ENCODE measurements around the gene RBM44.
"Not testable (repeated sequence)": the region's sequence is repeated elsewhere in the genome, so short reads cannot be mapped to it uniquely, and the experiment has no call there.

RBM44 gene

DNA sequence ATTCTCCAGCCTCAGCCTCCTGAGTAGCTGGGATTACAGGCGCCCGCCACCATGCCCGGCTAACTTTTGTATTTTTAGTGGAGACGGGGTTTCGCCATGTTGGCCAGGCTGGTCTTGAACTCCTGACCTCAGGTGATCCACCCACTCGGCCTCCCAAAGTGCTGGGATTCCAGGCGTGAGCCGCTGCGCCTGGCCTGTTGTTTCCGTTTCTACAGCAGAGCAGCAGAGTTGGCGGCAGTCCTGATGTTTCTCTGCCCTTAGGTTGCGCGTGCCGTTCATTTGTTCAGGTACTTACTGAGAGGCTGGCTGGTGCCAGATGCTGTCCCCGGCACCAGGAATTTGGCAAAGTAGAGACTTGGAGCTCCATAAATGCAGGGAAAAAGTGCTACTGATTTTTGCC, 48.1 kb upstream of the RBM44 start:
- H3K9ac ChIP-seq (ENCODE audit: low read depth, low read length, poor library complexity); H3K4me1 ChIP-seq (ENCODE audit: control insufficient read depth in 2 of 2, insufficient read depth in 1 of 2, low read depth in 1 of 2, low read length in 2 of 2); H3K4me3 ChIP-seq (ENCODE audit: low read length in 2 of 2); H2AFZ ChIP-seq (ENCODE audit: low read length); H3K14ac ChIP-seq (ENCODE audit: low read length); H2BK15ac ChIP-seq (ENCODE audit: low read length); H4K8ac ChIP-seq (ENCODE audit: low read depth, low read length); H3K4ac ChIP-seq (ENCODE audit: low read length); H3K4me2 ChIP-seq (ENCODE audit: insufficient read depth, low read length, poor library complexity, severe bottlenecking); H4K91ac ChIP-seq (ENCODE audit: low read depth, low read length, poor library complexity); H2BK120ac ChIP-seq (ENCODE audit: low read depth, low read length); DNase-seq (ENCODE audit: low spot score); H3K9me3 ChIP-seq (replicated peaks in 1 of 2; ENCODE audit: control insufficient read depth in 2 of 2, insufficient read depth in 1 of 2, low read depth in 1 of 2, low read length in 2 of 2); H2BK5ac ChIP-seq (ENCODE audit: low read length); H3K27ac ChIP-seq (replicated peaks; ENCODE audit: low read length); H3K23ac ChIP-seq (ENCODE audit: low read depth, low read length, poor library complexity); H3K18ac ChIP-seq (ENCODE audit: low read length); H2BK12ac ChIP-seq (ENCODE audit: low read length); H2AK5ac ChIP-seq (ENCODE audit: low read depth, low read length); H3K27me3 ChIP-seq (ENCODE audit: control insufficient read depth in 3 of 3, insufficient read depth in 3 of 3, low read depth in 1 of 3, low read length in 3 of 3); H3K79me1 ChIP-seq (ENCODE audit: low read depth, low read length): not testable (repeated sequence)
- no CpG with 5 or more reads among the region's 15 CpGs for WGBS, 2 donors (ENCODE audit: extremely low coverage in 2 of 2, insufficient read length in 2 of 2, insufficient replicate concordance in 1 of 2)
- peaks cover 0 to 72% of the 10 kb centered on the region in 2 donors for H3K36me3 ChIP-seq (replicated peaks in 1 of 2; ENCODE audit: control insufficient read depth in 2 of 2, insufficient read depth in 2 of 2, low read length in 2 of 2)

DNA sequence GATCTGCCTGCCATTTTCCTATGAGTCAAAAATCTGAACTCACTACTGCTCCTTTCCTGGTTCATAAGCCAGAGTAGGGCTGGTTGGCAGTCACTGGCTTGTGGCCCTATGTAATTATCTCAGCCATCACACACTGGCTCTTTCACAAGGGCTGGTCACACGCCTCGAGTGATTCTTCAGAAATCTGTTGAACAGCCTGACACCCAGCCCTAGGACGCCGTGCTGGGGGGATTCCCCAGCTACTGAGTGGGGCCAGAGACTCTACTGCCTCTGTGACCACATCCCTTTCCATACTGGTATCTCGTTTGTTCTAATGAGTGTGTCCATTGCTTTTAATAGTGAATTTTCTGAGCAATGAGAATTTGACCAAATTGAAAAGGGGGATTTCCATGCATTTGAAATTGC, 45.8 kb upstream of the RBM44 start:
- H3K36me3 ChIP-seq (replicated peaks in 1 of 2; ENCODE audit: control insufficient read depth in 2 of 2, insufficient read depth in 2 of 2, low read length in 2 of 2): peaks cover 0 to 89% of the 10 kb centered on the region in 2 donors
- H3K79me1 ChIP-seq (ENCODE audit: low read depth, low read length): no peaks in the 10 kb centered on the region
- peaks cover 0 to 7% of the 10 kb centered on the region in 2 donors for H3K9me3 ChIP-seq (replicated peaks in 1 of 2; ENCODE audit: control insufficient read depth in 2 of 2, insufficient read depth in 1 of 2, low read depth in 1 of 2, low read length in 2 of 2)
- no peak overlapping the region for H2BK15ac ChIP-seq (ENCODE audit: low read length)
- H3K9ac ChIP-seq (ENCODE audit: low read depth, low read length, poor library complexity): no peak overlapping the region
- H3K27ac ChIP-seq (replicated peaks; ENCODE audit: low read length): no peak overlapping the region
- no peak overlapping the region for H4K91ac ChIP-seq (ENCODE audit: low read depth, low read length, poor library complexity)
- H2BK120ac ChIP-seq (ENCODE audit: low read depth, low read length): no peak overlapping the region
- no peak overlapping the region for H3K18ac ChIP-seq (ENCODE audit: low read length)
- no peaks in the 10 kb centered on the region for H3K4me1 ChIP-seq (ENCODE audit: control insufficient read depth in 2 of 2, insufficient read depth in 1 of 2, low read depth in 1 of 2, low read length in 2 of 2)
- no peak for DNase-seq (ENCODE audit: low spot score)
- WGBS, 2 donors (ENCODE audit: extremely low coverage in 2 of 2, insufficient read length in 2 of 2, insufficient replicate concordance in 1 of 2): no CpG with 5 or more reads among the region's 5 CpGs
- H3K4ac ChIP-seq (ENCODE audit: low read length): no peak overlapping the region
- H2AK5ac ChIP-seq (ENCODE audit: low read depth, low read length): no peak overlapping the region
- H3K23ac ChIP-seq (ENCODE audit: low read depth, low read length, poor library complexity): no peak overlapping the region
- no peak overlapping the region for H2AFZ ChIP-seq (ENCODE audit: low read length)
- no peak overlapping the region for H2BK12ac ChIP-seq (ENCODE audit: low read length)
- H3K4me2 ChIP-seq (ENCODE audit: insufficient read depth, low read length, poor library complexity, severe bottlenecking): no peak overlapping the region
- H4K8ac ChIP-seq (ENCODE audit: low read depth, low read length): no peak overlapping the region
- H2BK5ac ChIP-seq (ENCODE audit: low read length): no peak overlapping the region
- H3K27me3 ChIP-seq (ENCODE audit: control insufficient read depth in 3 of 3, insufficient read depth in 3 of 3, low read depth in 1 of 3, low read length in 3 of 3): no peaks in the 10 kb centered on the region
- no peak overlapping the region for H3K14ac ChIP-seq (ENCODE audit: low read length)
- H3K4me3 ChIP-seq (ENCODE audit: low read length in 2 of 2): no peak overlapping the region

- Histone ChIP-seq H3K18ac (ENCODE audit: low read length) (no peak overlapping the region), H3K9me3 (replicated peaks in 1 of 2; ENCODE audit: control insufficient read depth in 2 of 2, insufficient read depth in 1 of 2, low read depth in 1 of 2, low read length in 2 of 2) (peaks cover 0 to 7% of the 10 kb centered on the region in 2 donors), H3K4me3 (ENCODE audit: low read length in 2 of 2) (no peak overlapping the region), H3K4ac (ENCODE audit: low read length) (no peak overlapping the region), H4K91ac (ENCODE audit: low read depth, low read length, poor library complexity) (no peak overlapping the region), H3K9ac (ENCODE audit: low read depth, low read length, poor library complexity) (no peak overlapping the region), H3K27me3 (ENCODE audit: control insufficient read depth in 3 of 3, insufficient read depth in 3 of 3, low read depth in 1 of 3, low read length in 3 of 3) (no peaks in the 10 kb centered on the region), H2BK12ac (ENCODE audit: low read length) (no peak overlapping the region), H2AFZ (ENCODE audit: low read length) (no peak overlapping the region), H2BK15ac (ENCODE audit: low read length) (no peak overlapping the region), H3K4me1 (ENCODE audit: control insufficient read depth in 2 of 2, insufficient read depth in 1 of 2, low read depth in 1 of 2, low read length in 2 of 2) (no peaks in the 10 kb centered on the region), H3K14ac (ENCODE audit: low read length) (no peak overlapping the region), H3K27ac (replicated peaks; ENCODE audit: low read length) (no peak overlapping the region), H2BK5ac (ENCODE audit: low read length) (no peak overlapping the region), H4K8ac (ENCODE audit: low read depth, low read length) (no peak overlapping the region), H3K4me2 (ENCODE audit: insufficient read depth, low read length, poor library complexity, severe bottlenecking) (no peak overlapping the region), H2BK120ac (ENCODE audit: low read depth, low read length) (no peak overlapping the region), H3K23ac (ENCODE audit: low read depth, low read length, poor library complexity) (no peak overlapping the region), H3K36me3 (replicated peaks in 1 of 2; ENCODE audit: control insufficient read depth in 2 of 2, insufficient read depth in 2 of 2, low read length in 2 of 2) (peaks cover 0 to 90% of the 10 kb centered on the region in 2 donors), H2AK5ac (ENCODE audit: low read depth, low read length) (no peak overlapping the region), H3K79me1 (ENCODE audit: low read depth, low read length) (no peaks in the 10 kb centered on the region)
- WGBS, 2 donors (ENCODE audit: extremely low coverage in 2 of 2, insufficient read length in 2 of 2, insufficient replicate concordance in 1 of 2): no CpG with 5 or more reads among the region's 3 CpGs
- DNase-seq (ENCODE audit: low spot score): no peak
These were observed 44.4 kb upstream of the RBM44 start for GRCh38 chr2:237754182-237754581.

GRCh38 chr2:237754626-237755248, 43.8 kb upstream of the RBM44 start:
- no peak overlapping the region for H3K18ac ChIP-seq (ENCODE audit: low read length)
- H3K9ac ChIP-seq (ENCODE audit: low read depth, low read length, poor library complexity): no peak overlapping the region
- no CpG with 5 or more reads among the region's 12 CpGs for WGBS, 2 donors (ENCODE audit: extremely low coverage in 2 of 2, insufficient read length in 2 of 2, insufficient replicate concordance in 1 of 2)
- no peak for DNase-seq (ENCODE audit: low spot score)
- peak overlapping the region in 1 of 2 donors; percentile 8 for H3K4me3 ChIP-seq (ENCODE audit: low read length in 2 of 2)
- peaks cover 0 to 90% of the 10 kb centered on the region in 2 donors for H3K36me3 ChIP-seq (replicated peaks in 1 of 2; ENCODE audit: control insufficient read depth in 2 of 2, insufficient read depth in 2 of 2, low read length in 2 of 2)
- H3K27me3 ChIP-seq (ENCODE audit: control insufficient read depth in 3 of 3, insufficient read depth in 3 of 3, low read depth in 1 of 3, low read length in 3 of 3): no peaks in the 10 kb centered on the region
- no peak overlapping the region for H4K91ac ChIP-seq (ENCODE audit: low read depth, low read length, poor library complexity)
- no peak overlapping the region for H2AFZ ChIP-seq (ENCODE audit: low read length)
- H2AK5ac ChIP-seq (ENCODE audit: low read depth, low read length): no peak overlapping the region
- H3K4me2 ChIP-seq (ENCODE audit: insufficient read depth, low read length, poor library complexity, severe bottlenecking): no peak overlapping the region
- no peaks in the 10 kb centered on the region for H3K79me1 ChIP-seq (ENCODE audit: low read depth, low read length)
- H2BK12ac ChIP-seq (ENCODE audit: low read length): no peak overlapping the region
- no peak overlapping the region for H3K4ac ChIP-seq (ENCODE audit: low read length)
- peaks cover 0 to 7% of the 10 kb centered on the region in 2 donors for H3K9me3 ChIP-seq (replicated peaks in 1 of 2; ENCODE audit: control insufficient read depth in 2 of 2, insufficient read depth in 1 of 2, low read depth in 1 of 2, low read length in 2 of 2)
- H3K4me1 ChIP-seq (ENCODE audit: control insufficient read depth in 2 of 2, insufficient read depth in 1 of 2, low read depth in 1 of 2, low read length in 2 of 2): no peaks in the 10 kb centered on the region
- H3K14ac ChIP-seq (ENCODE audit: low read length): no peak overlapping the region
- H3K27ac ChIP-seq (replicated peaks; ENCODE audit: low read length): no peak overlapping the region
- H2BK120ac ChIP-seq (ENCODE audit: low read depth, low read length): no peak overlapping the region
- no peak overlapping the region for H2BK5ac ChIP-seq (ENCODE audit: low read length)
- H4K8ac ChIP-seq (ENCODE audit: low read depth, low read length): no peak overlapping the region
- H2BK15ac ChIP-seq (ENCODE audit: low read length): no peak overlapping the region
- no peak overlapping the region for H3K23ac ChIP-seq (ENCODE audit: low read depth, low read length, poor library complexity)
